SK-N-SH (cell line): ENCODE measurements around the gene RAC3. TPM values are rescaled to one million over a fixed set of nuclear protein-coding genes. Genes with fewer than 3 reads are reported as not detected.

ENCODE experiments used
- CTCF ChIA-PET: fragments of 300-600, 350-600 bp; formaldehyde crosslinking; extraction: SDS; loops from one replicate; lab custom pipeline; 2021; lab: Yijun Ruan, JAX
- POLR2A ChIA-PET: fragments of 350-600 bp; sonication (Branson Sonifier 250); formaldehyde crosslinking; extraction: SDS; loops from one replicate; lab custom pipeline; 2020; ENCODE audit warnings: antibody characterized with exemption, inconsistent platforms; lab: Yijun Ruan, JAX
- DNase-seq: peaks from one replicate; pipeline ENCODE4 v3.0.0; 2012
- H2AFZ ChIP-seq: fragments of 200-600 bp; sonication (generic); 2 replicates; pipeline ENCODE4 v1.8.1; 2016; ENCODE audit warnings: antibody characterized with exemption, mild to moderate bottlenecking, low read depth
- H3F3A ChIP-seq: fragments of 200-600 bp; sonication (generic); replicated peaks from 2 replicates; pipeline ENCODE3; 2016; ENCODE audit warnings: antibody characterized with exemption, mild to moderate bottlenecking; ENCODE audit not compliant: insufficient read depth
- H3K27ac ChIP-seq, 2 experiments: fragments of 200-500 bp in 1 of 2; fragments of 200-600 bp in 1 of 2; sonication (Bioruptor generic) in 1 of 2; sonication (generic), shearing (Covaris generic) in 1 of 2; 2 replicates each; pipeline versions ENCODE4 v1.5.1 to v1.6.1; 2014 to 2016; ENCODE audit warnings: low read depth in 2 of 2, inconsistent platforms in 1 of 2, low read length in 1 of 2, mild to moderate bottlenecking in 1 of 2, mixed read lengths in 1 of 2
- H3K27me3 ChIP-seq: fragments of 200-600 bp; sonication (generic), shearing (Covaris generic); 2 replicates; pipeline ENCODE4 v1.6.1; 2016; ENCODE audit warnings: mixed run types; ENCODE audit not compliant: insufficient read depth
- H3K36me3 ChIP-seq, 2 experiments: fragments of 200-500 bp in 1 of 2; fragments of 200-600 bp in 1 of 2; sonication (Bioruptor generic) in 1 of 2; sonication (generic) in 1 of 2; replicated peaks in 1 of 2; 2 replicates each; pipeline versions ENCODE3 to v1.5.1; 2014 to 2016; ENCODE audit warnings: low read length in 1 of 2, mild to moderate bottlenecking in 1 of 2; ENCODE audit not compliant: insufficient read depth in 2 of 2, control insufficient read depth in 1 of 2
- H3K4me1 ChIP-seq, 2 experiments: fragments of 200-500 bp in 1 of 2; fragments of 200-600 bp in 1 of 2; sonication (Bioruptor generic) in 1 of 2; sonication (generic), shearing (Covaris generic) in 1 of 2; 2 replicates each; pipeline versions ENCODE4 v1.5.1 to v1.6.1; 2014 to 2016; ENCODE audit warnings: low read depth in 1 of 2, low read length in 1 of 2, mixed run types in 1 of 2; ENCODE audit not compliant: insufficient read depth in 2 of 2, control insufficient read depth in 1 of 2
- H3K4me2 ChIP-seq: fragments of 200-600 bp; sonication (generic), shearing (Covaris generic); 2 replicates; pipeline ENCODE4 v1.6.1; 2017; ENCODE audit warnings: mixed run types
- H3K4me3 ChIP-seq, 2 experiments: fragments of 200-500 bp in 1 of 2; fragments of 200-600 bp in 1 of 2; sonication (Bioruptor generic) in 1 of 2; sonication (generic), shearing (Covaris generic) in 1 of 2; 2 replicates each; pipeline versions ENCODE4 v1.5.1 to v1.8.1; 2014 to 2016; ENCODE audit warnings: low read depth in 2 of 2, inconsistent platforms in 1 of 2, low read length in 1 of 2, mild to moderate bottlenecking in 1 of 2, mixed read lengths in 1 of 2, moderate library complexity in 1 of 2
- H3K79me2 ChIP-seq: fragments of 200-600 bp; sonication (generic); 2 replicates; pipeline ENCODE4 v1.8.1; 2017; ENCODE audit warnings: mild to moderate bottlenecking; ENCODE audit not compliant: insufficient read depth
- H3K9ac ChIP-seq: fragments of 200-600 bp; sonication (generic); 2 replicates; pipeline ENCODE4 v1.6.1; 2017; ENCODE audit warnings: mixed run types
- H3K9me2 ChIP-seq: fragments of 200-600 bp; sonication (generic); 2 replicates; pipeline ENCODE4 v1.6.1; 2017; ENCODE audit warnings: mixed run types
- H3K9me3 ChIP-seq: fragments of 200-600 bp; sonication (generic); 2 replicates; pipeline ENCODE4 v1.6.1; 2017; ENCODE audit warnings: mixed run types, mild to moderate bottlenecking, moderate library complexity
- H4K20me1 ChIP-seq: fragments of 200-600 bp; sonication (generic); 2 replicates; pipeline ENCODE4 v1.6.1; 2017; ENCODE audit warnings: mild to moderate bottlenecking, mixed run types; ENCODE audit not compliant: insufficient read depth
- CHD2 ChIP-seq: fragments of 150-350 bp; IDR thresholded peaks from 2 replicates; pipeline ENCODE4 v1.6.1; 2018; ENCODE audit warnings: low read length; ENCODE audit not compliant: partially characterized antibody
- ELF1 ChIP-seq: IDR thresholded peaks from 2 replicates; pipeline ENCODE4 v1.4.0; 2012
- EP300 ChIP-seq, 2 experiments: IDR thresholded peaks; 2 replicates each; pipeline versions ENCODE4 v1.4.0 to v1.6.1; 2012; ENCODE audit warnings: borderline replicate concordance in 1 of 2, low read depth in 1 of 2, low read length in 1 of 2
- FOXJ3 ChIP-seq: sonication (generic); formaldehyde crosslinking; IDR thresholded peaks from 2 replicates; pipeline ENCODE4 v1.5.1; 2020; ENCODE audit warnings: mild to moderate bottlenecking, missing genetic modification reagents
- GABPA ChIP-seq: IDR thresholded peaks from 2 replicates; pipeline ENCODE4 v1.4.0; 2012; ENCODE audit warnings: low read depth, mild to moderate bottlenecking
- IRF3 ChIP-seq: fragments of 150-350 bp; IDR thresholded peaks from 2 replicates; pipeline ENCODE4 v1.6.1; 2016; ENCODE audit warnings: mild to moderate bottlenecking, low read depth, low read length
- JUND ChIP-seq: IDR thresholded peaks from 2 replicates; pipeline ENCODE4 v1.4.0; 2012
- MAX ChIP-seq: IDR thresholded peaks from 2 replicates; pipeline ENCODE4 v1.4.0; 2012; ENCODE audit warnings: low read depth
- MEF2A ChIP-seq: IDR thresholded peaks from 2 replicates; pipeline ENCODE4 v1.4.0; 2012; ENCODE audit warnings: low read depth, borderline replicate concordance
- MXI1 ChIP-seq: IDR thresholded peaks from 2 replicates; pipeline ENCODE4 v1.6.1; 2012; ENCODE audit warnings: mild to moderate bottlenecking, low read depth, low read length, improper control_type of control experiment
- NFIC ChIP-seq: IDR thresholded peaks from 2 replicates; pipeline ENCODE4 v1.4.0; 2012; ENCODE audit warnings: borderline replicate concordance
- RFX5 ChIP-seq: IDR thresholded peaks from 2 replicates; pipeline ENCODE4 v1.6.1; 2012; ENCODE audit warnings: mild to moderate bottlenecking, improper control_type of control experiment, low read length
- SIN3A ChIP-seq: IDR thresholded peaks from 2 replicates; pipeline ENCODE4 v1.6.1; 2012; ENCODE audit warnings: low read depth, mild to moderate bottlenecking, low read length, moderate library complexity, borderline replicate concordance
- SMC3 ChIP-seq: IDR thresholded peaks from 2 replicates; pipeline ENCODE4 v1.6.1; 2012; ENCODE audit warnings: low read depth, low read length, improper control_type of control experiment
- USF1 ChIP-seq: IDR thresholded peaks from 2 replicates; pipeline ENCODE4 v1.4.0; 2012; ENCODE audit warnings: low read depth, borderline replicate concordance
- USF2 ChIP-seq: fragments of 150-350 bp; IDR thresholded peaks from 2 replicates; pipeline ENCODE4 v1.6.1; 2017; ENCODE audit warnings: antibody characterized with exemption, low read length, low read depth, borderline replicate concordance
- WGBS: methylation state at CpG from one replicate; pipeline ENCODE4 v1.1.6; 2017; ENCODE audit warnings: low lambda C conversion rate; 5-methylcytosine and 5-hydroxymethylcytosine counted together
- polyA plus RNA-seq, 3 experiments: library from polyadenylated mRNA; depleted of rRNA; stranded (reverse); fragments of >200 nt; gene quantifications; 2 replicates each; pipeline ENCODE4 v1.2.3, GENCODE V29; 2012
- TF ChIP-seq, protein P1 (sequence below): IDR thresholded peaks from 2 replicates; pipeline ENCODE4 v1.6.1; 2012; ENCODE audit warnings: mild to moderate bottlenecking, low read depth, low read length, moderate library complexity
- TF ChIP-seq, protein P2 (sequence below): fragments of 200-600 bp; sonication (generic); IDR thresholded peaks from 2 replicates; pipeline ENCODE4 v1.6.1; 2017; ENCODE audit warnings: antibody characterized with exemption, mild to moderate bottlenecking, moderate library complexity

The RAC3 gene
- polyA plus RNA-seq, 1 of the 3 experiments (the other 2 are of a cell fraction), result 83.6 TPM

GRCh38 chr17:82025401-82026107 lies 5.9 kb upstream of the RAC3 start:
- ChIA-PET POLR2A (interaction anchor here (0.7 kb wide), 1 partner anchor 58 kb away, joined by 3 read pairs; no protein-coding TSS in a partner anchor), CTCF (interaction anchor here (1.3 to 35.7 kb wide), 5 partner anchors 11 to 156 kb away, joined by 5 to 1216 read pairs (median 43); partner anchors contain the start of genes DCXR and NOTUM)
- no peak overlapping the region for H3K4me3 ChIP-seq
- WGBS, result 96% methylated on average over 24 of the region's 25 CpGs
- DNase-seq, result no peak
- no peaks in the 10 kb centered on the region for H3K9me3 ChIP-seq
- peaks cover 27% of the 10 kb centered on the region for H3K79me2 ChIP-seq
- no peak overlapping the region for H3K4me2 ChIP-seq
- H4K20me1 ChIP-seq, result peaks cover 16% of the 10 kb centered on the region
- no peak overlapping the region for H3K27ac ChIP-seq
- H3K9me2 ChIP-seq, result no peaks in the 10 kb centered on the region
- TF ChIP-seq IRF3 (no peak), MEF2A (no peak), USF1 (no peak), SMC3 (no peak), RFX5 (no peak), ELF1 (no peak), MAX (no peak), NFIC (no peak), JUND (no peak), EP300 (IDR thresholded peaks at IDR 0.05; ENCODE audit: borderline replicate concordance in 1 of 2, low read depth in 1 of 2, low read length in 1 of 2) (no peak), CHD2 (no peak), SIN3A (no peak), GABPA (no peak), USF2 (no peak), FOXJ3 (CRISPR knock-in tag) (no peak), MXI1 (no peak)
- TF ChIP-seq, protein P1, sequence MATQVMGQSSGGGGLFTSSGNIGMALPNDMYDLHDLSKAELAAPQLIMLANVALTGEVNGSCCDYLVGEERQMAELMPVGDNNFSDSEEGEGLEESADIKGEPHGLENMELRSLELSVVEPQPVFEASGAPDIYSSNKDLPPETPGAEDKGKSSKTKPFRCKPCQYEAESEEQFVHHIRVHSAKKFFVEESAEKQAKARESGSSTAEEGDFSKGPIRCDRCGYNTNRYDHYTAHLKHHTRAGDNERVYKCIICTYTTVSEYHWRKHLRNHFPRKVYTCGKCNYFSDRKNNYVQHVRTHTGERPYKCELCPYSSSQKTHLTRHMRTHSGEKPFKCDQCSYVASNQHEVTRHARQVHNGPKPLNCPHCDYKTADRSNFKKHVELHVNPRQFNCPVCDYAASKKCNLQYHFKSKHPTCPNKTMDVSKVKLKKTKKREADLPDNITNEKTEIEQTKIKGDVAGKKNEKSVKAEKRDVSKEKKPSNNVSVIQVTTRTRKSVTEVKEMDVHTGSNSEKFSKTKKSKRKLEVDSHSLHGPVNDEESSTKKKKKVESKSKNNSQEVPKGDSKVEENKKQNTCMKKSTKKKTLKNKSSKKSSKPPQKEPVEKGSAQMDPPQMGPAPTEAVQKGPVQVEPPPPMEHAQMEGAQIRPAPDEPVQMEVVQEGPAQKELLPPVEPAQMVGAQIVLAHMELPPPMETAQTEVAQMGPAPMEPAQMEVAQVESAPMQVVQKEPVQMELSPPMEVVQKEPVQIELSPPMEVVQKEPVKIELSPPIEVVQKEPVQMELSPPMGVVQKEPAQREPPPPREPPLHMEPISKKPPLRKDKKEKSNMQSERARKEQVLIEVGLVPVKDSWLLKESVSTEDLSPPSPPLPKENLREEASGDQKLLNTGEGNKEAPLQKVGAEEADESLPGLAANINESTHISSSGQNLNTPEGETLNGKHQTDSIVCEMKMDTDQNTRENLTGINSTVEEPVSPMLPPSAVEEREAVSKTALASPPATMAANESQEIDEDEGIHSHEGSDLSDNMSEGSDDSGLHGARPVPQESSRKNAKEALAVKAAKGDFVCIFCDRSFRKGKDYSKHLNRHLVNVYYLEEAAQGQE, result no peak
- TF ChIP-seq, protein P2, sequence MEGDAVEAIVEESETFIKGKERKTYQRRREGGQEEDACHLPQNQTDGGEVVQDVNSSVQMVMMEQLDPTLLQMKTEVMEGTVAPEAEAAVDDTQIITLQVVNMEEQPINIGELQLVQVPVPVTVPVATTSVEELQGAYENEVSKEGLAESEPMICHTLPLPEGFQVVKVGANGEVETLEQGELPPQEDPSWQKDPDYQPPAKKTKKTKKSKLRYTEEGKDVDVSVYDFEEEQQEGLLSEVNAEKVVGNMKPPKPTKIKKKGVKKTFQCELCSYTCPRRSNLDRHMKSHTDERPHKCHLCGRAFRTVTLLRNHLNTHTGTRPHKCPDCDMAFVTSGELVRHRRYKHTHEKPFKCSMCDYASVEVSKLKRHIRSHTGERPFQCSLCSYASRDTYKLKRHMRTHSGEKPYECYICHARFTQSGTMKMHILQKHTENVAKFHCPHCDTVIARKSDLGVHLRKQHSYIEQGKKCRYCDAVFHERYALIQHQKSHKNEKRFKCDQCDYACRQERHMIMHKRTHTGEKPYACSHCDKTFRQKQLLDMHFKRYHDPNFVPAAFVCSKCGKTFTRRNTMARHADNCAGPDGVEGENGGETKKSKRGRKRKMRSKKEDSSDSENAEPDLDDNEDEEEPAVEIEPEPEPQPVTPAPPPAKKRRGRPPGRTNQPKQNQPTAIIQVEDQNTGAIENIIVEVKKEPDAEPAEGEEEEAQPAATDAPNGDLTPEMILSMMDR, result no peak
- peaks cover 18 to 39% of the 10 kb centered on the region in 2 experiments; a peak in 3 of 4 replicates for H3K4me1 ChIP-seq
- peaks cover 0 to 9% of the 10 kb centered on the region in 2 experiments for H3K36me3 ChIP-seq
- no peak overlapping the region for H3K9ac ChIP-seq
- no peak overlapping the region for H2AFZ ChIP-seq
- H3F3A ChIP-seq, result peaks cover 30% of the 10 kb centered on the region
- H3K27me3 ChIP-seq, result no peaks in the 10 kb centered on the region
